ENCODE data around the gene SLC44A4.
"Not testable (repeated sequence)": the region's sequence is repeated elsewhere in the genome, so short reads cannot be mapped to it uniquely, and the experiment has no call there.

SLC44A4 gene

DNA sequence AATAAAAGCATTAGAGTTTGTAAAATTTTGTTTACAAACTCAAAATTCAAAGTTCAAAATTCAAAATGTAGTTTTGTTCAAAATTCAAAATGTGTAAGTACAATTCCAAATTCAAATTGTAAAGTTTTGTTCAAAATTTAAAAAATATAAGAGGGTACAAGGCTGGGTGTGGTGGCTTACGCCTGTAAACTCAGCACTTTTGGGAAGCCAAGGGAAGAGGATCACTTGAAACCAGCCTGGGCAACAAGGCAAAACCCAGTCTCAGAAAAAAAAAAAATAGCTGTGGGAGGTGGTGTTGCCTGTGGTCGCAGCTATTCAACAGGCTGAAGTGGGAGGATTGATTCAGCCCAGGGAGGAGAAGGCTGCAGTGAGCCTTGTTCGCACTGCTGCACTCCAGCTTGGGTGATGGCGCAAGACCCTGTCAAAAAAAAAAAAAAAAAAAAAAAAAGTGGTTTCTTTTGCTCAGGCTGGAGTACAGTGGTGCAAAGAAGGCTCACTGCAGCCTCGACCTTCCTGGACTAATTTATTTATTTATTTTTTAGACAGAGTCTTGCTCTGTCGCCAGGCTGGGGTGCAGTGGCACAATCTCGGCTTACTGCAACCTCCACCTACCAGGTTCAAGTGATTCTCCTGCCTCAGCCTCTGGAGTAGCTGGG, 28.5 kb upstream of the SLC44A4 start:
- TF ChIP-seq, protein P1, sequence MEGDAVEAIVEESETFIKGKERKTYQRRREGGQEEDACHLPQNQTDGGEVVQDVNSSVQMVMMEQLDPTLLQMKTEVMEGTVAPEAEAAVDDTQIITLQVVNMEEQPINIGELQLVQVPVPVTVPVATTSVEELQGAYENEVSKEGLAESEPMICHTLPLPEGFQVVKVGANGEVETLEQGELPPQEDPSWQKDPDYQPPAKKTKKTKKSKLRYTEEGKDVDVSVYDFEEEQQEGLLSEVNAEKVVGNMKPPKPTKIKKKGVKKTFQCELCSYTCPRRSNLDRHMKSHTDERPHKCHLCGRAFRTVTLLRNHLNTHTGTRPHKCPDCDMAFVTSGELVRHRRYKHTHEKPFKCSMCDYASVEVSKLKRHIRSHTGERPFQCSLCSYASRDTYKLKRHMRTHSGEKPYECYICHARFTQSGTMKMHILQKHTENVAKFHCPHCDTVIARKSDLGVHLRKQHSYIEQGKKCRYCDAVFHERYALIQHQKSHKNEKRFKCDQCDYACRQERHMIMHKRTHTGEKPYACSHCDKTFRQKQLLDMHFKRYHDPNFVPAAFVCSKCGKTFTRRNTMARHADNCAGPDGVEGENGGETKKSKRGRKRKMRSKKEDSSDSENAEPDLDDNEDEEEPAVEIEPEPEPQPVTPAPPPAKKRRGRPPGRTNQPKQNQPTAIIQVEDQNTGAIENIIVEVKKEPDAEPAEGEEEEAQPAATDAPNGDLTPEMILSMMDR (IDR thresholded peaks at IDR 0.05), result no peak
- no peak for DNase-seq (ENCODE audit: low spot score)
- Histone ChIP-seq H3K4me3 (no peak overlapping the region), H3K27ac (no peak overlapping the region)

DNA sequence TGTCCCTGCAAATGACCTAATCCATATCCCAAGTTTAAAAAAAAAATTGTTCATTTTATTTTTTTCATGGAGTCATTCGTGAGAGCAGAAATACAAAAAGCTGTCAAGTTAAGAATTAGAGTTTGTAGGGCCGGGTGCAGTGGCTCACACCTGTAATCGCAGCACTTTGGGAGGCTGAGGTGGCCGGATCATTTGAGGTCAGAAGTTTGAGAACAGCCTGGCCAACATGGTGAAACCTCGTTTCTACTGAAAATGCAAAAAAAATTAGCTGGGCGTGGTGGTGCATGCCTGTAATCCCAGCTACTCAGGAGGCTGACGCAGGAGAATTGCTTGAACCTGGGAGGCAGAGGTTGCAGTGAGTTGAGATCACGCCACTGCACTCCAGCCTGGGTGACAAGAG, 27.9 kb upstream of the SLC44A4 start:
- H3K27ac ChIP-seq; H3K4me3 ChIP-seq; DNase-seq (ENCODE audit: low spot score): not testable (repeated sequence)

DNA sequence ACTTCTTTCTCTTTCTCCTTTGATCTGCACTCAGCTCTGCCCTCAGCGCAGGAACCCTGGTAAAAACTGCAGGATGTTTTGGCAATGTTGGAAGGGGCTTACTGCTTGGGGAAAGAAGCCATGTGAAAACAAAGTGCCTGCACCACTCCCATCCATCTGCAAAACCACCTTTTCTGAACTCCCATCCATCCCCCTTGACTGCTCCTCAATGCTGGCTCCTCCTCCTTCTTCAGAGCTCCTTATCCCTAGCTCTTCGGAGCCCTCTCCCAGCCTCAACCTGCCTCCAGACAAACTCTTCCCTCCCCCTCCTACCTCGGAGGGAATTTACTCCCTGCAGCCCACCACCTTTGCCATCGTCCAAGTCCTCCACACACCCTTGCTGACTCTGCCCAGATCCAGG, 27.3 kb upstream of the SLC44A4 start:
- no peak for DNase-seq (ENCODE audit: low spot score)
- TF ChIP-seq, protein P1 (IDR thresholded peaks at IDR 0.05), result no peak
- Histone ChIP-seq H3K4me3 (no peak overlapping the region), H3K27ac (no peak overlapping the region)

DNA sequence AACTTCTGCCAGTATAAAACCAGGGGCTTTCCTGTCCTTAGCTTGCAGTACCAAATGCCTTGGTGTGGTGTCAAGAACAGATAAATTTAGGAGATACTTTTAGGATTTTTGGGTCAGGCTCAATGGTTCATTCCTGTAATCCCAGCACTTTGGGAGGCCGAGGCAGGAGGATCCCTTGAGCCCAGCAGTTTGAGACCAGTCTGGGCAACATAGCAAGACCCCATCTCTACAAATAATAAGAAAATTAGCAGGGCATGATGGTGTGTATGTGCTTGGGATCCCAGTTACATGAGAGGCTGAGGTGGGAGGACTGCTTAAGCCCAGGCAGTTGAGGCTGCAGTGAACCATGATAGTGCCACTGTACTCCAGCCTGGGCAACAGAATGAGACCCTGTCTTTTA, 26.2 kb upstream of the SLC44A4 start:
- TF ChIP-seq, protein P1 (IDR thresholded peaks at IDR 0.05), result no peak
- H3K4me3 ChIP-seq, result no peak overlapping the region
- DNase-seq (ENCODE audit: low spot score), result no peak
- H3K27ac ChIP-seq, result no peak overlapping the region

DNA sequence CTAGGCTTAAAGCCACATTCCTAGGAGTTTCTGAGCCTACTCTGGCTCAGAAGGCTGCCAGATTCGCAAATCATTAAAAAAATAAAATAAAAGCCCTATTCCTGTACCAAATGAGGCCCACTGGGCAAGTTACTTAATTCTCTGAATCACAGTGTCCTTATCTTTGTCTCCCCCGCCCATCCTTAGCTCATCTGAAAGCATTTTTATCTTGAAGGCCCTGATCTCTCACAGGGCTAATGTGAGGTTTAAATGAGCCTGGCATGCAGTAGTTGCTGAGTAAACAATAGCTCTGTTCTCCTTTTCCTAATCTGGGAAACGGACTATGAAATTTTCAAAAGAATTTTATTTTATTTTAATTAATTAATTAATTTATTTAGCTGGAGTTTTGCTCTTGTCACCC, 25.2 kb upstream of the SLC44A4 start:
- Histone ChIP-seq H3K27ac (no peak overlapping the region), H3K4me3 (no peak overlapping the region)
- DNase-seq (ENCODE audit: low spot score), result no peak
- TF ChIP-seq, protein P1 (IDR thresholded peaks at IDR 0.05), result no peak

GRCh38 chr6:31901953-31902643, 23.3 kb upstream of the SLC44A4 start, which contains the start of gene ZBTB12:
Gene ZBTB12, minus strand, starts transcription at chr6:31902086. Its CDS starts 781 bp downstream, at chr6:31901305.
- peak within 1 kb of the TSS; percentile 59 to 79 for H3K27ac ChIP-seq
- TF ChIP-seq, protein P1 (IDR thresholded peaks at IDR 0.05), result no peak
- H3K4me3 ChIP-seq, result peak within 1 kb of the TSS; percentile 74
- DNase-seq (ENCODE audit: low spot score), result peak; percentile 96

GRCh38 chr6:31901415-31901952, 22.7 kb upstream of the SLC44A4 start:
- Histone ChIP-seq H3K27ac (peak overlapping the region; percentile 59 to 79), H3K4me3 (peak overlapping the region; percentile 74)
- TF ChIP-seq, protein P1 (IDR thresholded peaks at IDR 0.05), result no peak
- no peak for DNase-seq (ENCODE audit: low spot score)
